Panc1 (cell line): ENCODE data around the gene PRM2.

Source experiments
- POLR2AphosphoS5 ChIP-seq: IDR thresholded peaks from 2 replicates; pipeline ENCODE4 v1.6.1; 2012; ENCODE audit warnings: mild to moderate bottlenecking, low read depth, low read length, moderate library complexity
- SIN3A ChIP-seq: IDR thresholded peaks from 2 replicates; pipeline ENCODE4 v1.6.1; 2012; ENCODE audit warnings: low read depth, mild to moderate bottlenecking, low read length, moderate library complexity, borderline replicate concordance; ENCODE audit not compliant: insufficient read depth
- TCF7L2 ChIP-seq: IDR thresholded peaks from 2 replicates; pipeline ENCODE4 v1.6.1; 2011; ENCODE audit warnings: mild to moderate bottlenecking, low read depth, low read length, inconsistent platforms
- TF ChIP-seq, protein P1 (sequence below): fragments of 450-650 bp; IDR thresholded peaks from 2 replicates; pipeline ENCODE4 v1.5.1; 2017; ENCODE audit warnings: mild to moderate bottlenecking

DNA sequence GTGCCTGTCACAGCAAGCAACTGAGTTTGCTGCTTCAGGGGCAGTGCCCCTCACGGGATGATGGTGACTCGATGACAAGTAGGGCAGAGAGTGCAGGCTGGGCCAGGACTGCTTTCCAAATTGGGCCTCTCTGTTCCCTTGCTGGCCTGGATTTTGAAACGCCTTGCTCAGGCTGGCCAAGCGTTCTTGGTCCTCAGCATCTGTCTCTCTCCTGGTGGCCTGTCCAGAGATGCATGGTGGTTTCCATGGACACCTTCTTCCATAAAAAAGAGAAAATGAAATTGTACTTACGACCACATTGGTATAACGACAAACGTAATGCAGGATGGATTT is 24.2 kb upstream of the PRM2 start:
- TF ChIP-seq, protein P1, sequence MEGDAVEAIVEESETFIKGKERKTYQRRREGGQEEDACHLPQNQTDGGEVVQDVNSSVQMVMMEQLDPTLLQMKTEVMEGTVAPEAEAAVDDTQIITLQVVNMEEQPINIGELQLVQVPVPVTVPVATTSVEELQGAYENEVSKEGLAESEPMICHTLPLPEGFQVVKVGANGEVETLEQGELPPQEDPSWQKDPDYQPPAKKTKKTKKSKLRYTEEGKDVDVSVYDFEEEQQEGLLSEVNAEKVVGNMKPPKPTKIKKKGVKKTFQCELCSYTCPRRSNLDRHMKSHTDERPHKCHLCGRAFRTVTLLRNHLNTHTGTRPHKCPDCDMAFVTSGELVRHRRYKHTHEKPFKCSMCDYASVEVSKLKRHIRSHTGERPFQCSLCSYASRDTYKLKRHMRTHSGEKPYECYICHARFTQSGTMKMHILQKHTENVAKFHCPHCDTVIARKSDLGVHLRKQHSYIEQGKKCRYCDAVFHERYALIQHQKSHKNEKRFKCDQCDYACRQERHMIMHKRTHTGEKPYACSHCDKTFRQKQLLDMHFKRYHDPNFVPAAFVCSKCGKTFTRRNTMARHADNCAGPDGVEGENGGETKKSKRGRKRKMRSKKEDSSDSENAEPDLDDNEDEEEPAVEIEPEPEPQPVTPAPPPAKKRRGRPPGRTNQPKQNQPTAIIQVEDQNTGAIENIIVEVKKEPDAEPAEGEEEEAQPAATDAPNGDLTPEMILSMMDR, result no peak
- TF ChIP-seq POLR2AphosphoS5 (no peak), SIN3A (no peak), TCF7L2 (no peak)
